A549 treated with CpdA at 1 μM for 4 hours (cell line): ENCODE data around the gene OR4D5. TPM values are rescaled to one million over a fixed set of nuclear protein-coding genes. Genes with fewer than 3 reads are reported as not detected.

Source experiments
- total RNA-seq: library from RNA; stranded (reverse); fragments of 200-300 nt; extraction: Qiagen RNA extraction; gene quantifications from 5 replicates; pipeline ENCODE4 v1.2.3, GENCODE V29; 2022; ENCODE audit warnings: low read depth

OR4D5 gene
- total RNA-seq = not detected in 5 replicates

GRCh38 chr11:123939317-123939716 lies at the start of gene OR4D5:
Gene OR4D5 (plus strand): TSS chr11:123939617. CDS start chr11:123939617, 0 bp downstream.

GRCh38 chr11:123901867-123902266 lies 37.5 kb upstream of the OR4D5 start, which contains the start of gene OR8D4:
Gene OR8D4 (plus strand): TSS chr11:123902167. CDS start chr11:123906432, 4,265 bp downstream.

DNA sequence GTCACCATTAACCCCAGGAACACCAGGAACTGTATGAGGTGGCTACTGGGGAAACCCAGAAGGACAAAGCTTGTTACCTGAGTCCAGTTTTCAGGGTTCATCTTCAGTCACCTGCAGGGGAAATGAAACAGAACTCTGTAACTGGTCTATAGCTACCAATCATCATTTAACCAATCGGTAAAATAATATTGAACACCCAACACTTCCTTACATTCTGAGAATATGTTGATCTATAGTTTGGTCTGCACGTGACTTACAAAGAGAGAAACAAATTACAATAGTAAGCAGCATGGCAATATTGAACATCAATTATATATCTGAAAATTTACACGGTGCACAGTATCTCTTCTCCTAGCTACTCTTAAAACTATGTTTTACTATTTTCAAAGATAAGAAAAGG lies 4.3 kb downstream of the OR4D5 start, which contains the start of gene OR6T1:
TSS of gene OR6T1 (minus strand) at position 101 of the 400 bp plus-strand sequence. CDS start at position 101, 0 bp downstream.

DNA sequence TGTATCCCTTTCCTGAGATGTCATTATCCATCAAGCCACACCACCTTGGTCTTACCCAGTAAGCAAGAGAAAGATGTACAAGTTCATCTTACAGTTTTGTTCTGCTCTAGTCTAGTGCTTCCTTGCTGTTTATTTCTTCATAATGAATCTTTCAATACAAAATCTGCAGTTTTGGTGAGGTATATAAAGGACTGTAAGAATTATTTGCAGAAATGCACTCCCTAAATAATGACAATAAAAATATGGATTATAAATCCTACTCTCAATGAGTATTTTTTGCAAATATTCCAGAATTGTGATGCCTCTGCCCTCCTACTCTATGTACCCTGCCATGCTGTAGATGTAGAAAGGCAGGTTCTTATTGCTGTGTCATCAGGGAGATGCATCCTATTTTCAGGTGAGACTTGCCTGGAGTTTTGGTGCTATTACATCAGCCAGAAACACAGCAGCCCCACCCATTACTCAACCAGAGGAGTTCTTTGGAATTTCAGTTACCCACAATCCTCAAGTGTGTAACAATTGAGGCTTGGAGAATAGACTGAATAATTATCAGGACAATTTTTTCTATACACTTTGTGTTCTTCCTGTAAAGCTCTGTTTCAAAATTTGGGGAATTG lies 38.4 kb downstream of the OR4D5 start, which contains the start of gene OR10S1:
TSS of gene OR10S1 (minus strand) at position 51 of the 617 bp plus-strand sequence. CDS start 117 bp downstream, outside the sequence.

Other genes with a start within 250 kb of the OR4D5 start
- 8.9 to 11.1 TPM (median 9.5 TPM) in 5 replicates for gene ZNF202, start 198.0 kb upstream of the OR4D5 start, total RNA-seq
- not detected in 5 replicates for gene OR6X1, start 185.1 kb upstream of the OR4D5 start, total RNA-seq
- gene OR6M1, start 133.3 kb upstream of the OR4D5 start, total RNA-seq = not detected in 5 replicates
- not detected in 5 replicates for gene TMEM225, start 53.9 kb upstream of the OR4D5 start, total RNA-seq
- not detected in 5 replicates for gene OR8D4, start 37.5 kb upstream of the OR4D5 start, total RNA-seq
- not detected in 5 replicates for gene OR6T1, start 4.2 kb downstream of the OR4D5 start, total RNA-seq
- gene OR10S1, start 38.2 kb downstream of the OR4D5 start, total RNA-seq = not detected in 5 replicates
- not detected in 5 replicates for gene OR10G6, start 55.5 kb downstream of the OR4D5 start, total RNA-seq
- not detected in 5 replicates for gene OR10G4, start 73.4 kb downstream of the OR4D5 start, total RNA-seq
- not detected in 5 replicates for gene OR10G9, start 83.4 kb downstream of the OR4D5 start, total RNA-seq
- gene OR10G8, start 87.2 kb downstream of the OR4D5 start, total RNA-seq = not detected in 5 replicates
- not detected in 5 replicates for gene OR10G7, start 101.7 kb downstream of the OR4D5 start, total RNA-seq
- gene VWA5A, start 175.8 kb downstream of the OR4D5 start, total RNA-seq = 0.22 to 0.37 TPM (median 0.30 TPM) in 5 replicates
- gene OR10D3, start 243.7 kb downstream of the OR4D5 start, total RNA-seq = not detected in 5 replicates